ENCODE results near the gene SNRPE. TPM values are rescaled to one million over a fixed set of nuclear protein-coding genes. Genes with fewer than 3 reads are reported as not detected.
A peak's percentile ranks its signal among the peaks of the same experiment; 100 is the strongest.
"Not testable (repeated sequence)": the region's sequence is repeated elsewhere in the genome, so short reads cannot be mapped to it uniquely, and the experiment has no call there.

SNRPE gene
- total and polyA plus RNA-seq, 8 donors, result 25.5 to 67.9 (median 41.6) TPM

DNA sequence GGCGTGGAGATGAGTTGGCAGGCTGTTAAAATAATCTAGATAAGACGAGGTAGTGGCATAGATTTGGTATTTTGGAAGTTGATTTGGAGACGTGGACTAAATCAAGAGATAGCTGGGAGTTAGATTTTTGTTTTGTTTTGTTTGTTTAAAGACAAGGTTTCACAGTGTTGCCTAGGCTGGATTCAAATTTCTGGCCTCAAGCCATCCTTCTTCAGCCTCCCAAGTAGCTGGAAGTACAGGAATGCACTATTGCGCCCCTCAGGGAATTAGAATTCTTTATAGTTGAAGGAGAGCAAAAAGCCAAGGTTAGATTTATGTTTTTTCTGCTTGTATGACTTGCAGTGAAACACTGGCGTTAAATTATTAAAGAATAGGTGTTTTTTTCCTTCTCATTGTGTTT lies 22.3 kb upstream of the SNRPE start:
- Histone ChIP-seq H3K4me1 (no peaks in the 10 kb centered on the region), H3K36me3 (peaks cover 3 to 59% (median 27%) of the 10 kb centered on the region in 3 donors), H3K27ac (no peak overlapping the region), H3K27me3 (no peaks in the 10 kb centered on the region), H3K9me3 (no peaks in the 10 kb centered on the region), H3K4me3 (no peak overlapping the region)
- TF ChIP-seq, protein P1, sequence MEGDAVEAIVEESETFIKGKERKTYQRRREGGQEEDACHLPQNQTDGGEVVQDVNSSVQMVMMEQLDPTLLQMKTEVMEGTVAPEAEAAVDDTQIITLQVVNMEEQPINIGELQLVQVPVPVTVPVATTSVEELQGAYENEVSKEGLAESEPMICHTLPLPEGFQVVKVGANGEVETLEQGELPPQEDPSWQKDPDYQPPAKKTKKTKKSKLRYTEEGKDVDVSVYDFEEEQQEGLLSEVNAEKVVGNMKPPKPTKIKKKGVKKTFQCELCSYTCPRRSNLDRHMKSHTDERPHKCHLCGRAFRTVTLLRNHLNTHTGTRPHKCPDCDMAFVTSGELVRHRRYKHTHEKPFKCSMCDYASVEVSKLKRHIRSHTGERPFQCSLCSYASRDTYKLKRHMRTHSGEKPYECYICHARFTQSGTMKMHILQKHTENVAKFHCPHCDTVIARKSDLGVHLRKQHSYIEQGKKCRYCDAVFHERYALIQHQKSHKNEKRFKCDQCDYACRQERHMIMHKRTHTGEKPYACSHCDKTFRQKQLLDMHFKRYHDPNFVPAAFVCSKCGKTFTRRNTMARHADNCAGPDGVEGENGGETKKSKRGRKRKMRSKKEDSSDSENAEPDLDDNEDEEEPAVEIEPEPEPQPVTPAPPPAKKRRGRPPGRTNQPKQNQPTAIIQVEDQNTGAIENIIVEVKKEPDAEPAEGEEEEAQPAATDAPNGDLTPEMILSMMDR (IDR thresholded peaks at IDR 0.05), result no peak
- FAIRE-seq, result no peak
- peak in 1 of 4 donors; percentile 39 for ATAC-seq
- 53 to 57% methylated on average over 5 of the region's 5 CpGs for WGBS, 2 donors
- no peak for DNase-seq
- intact Hi-C loops (cut with DNase I), result no loop called here

DNA sequence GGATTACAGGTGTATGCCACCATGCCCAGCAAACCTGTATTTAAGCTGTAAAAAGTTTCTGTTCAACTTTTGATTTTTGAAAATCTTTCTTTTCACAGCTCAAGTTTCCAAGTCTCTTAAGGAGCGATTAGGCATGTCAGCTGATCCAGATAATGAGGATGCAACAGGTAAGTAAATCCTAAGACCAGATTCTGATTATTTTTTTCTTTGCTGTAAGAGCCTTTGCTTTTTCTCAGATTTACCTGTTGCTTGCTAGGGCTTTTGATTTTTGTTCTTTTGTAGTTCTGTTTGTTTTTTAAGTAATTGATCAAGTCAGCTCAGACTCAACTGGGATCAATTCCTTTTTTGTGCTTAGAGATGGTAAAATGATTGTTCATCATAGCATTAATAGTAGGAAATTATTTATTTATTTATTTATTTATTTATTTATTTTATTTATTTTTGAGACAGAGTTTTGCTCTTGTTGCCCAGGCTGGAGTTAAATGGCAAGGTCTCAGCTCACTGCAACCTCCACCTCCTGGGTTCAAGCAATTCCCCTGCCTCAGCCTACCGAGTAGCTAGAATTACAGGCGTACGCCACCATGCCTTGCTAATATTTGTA lies 21.1 kb upstream of the SNRPE start:
- intact Hi-C loops (cut with DNase I), result no loop called here
- H3K4me3 ChIP-seq, result no peak overlapping the region
- FAIRE-seq, result no peak

DNA sequence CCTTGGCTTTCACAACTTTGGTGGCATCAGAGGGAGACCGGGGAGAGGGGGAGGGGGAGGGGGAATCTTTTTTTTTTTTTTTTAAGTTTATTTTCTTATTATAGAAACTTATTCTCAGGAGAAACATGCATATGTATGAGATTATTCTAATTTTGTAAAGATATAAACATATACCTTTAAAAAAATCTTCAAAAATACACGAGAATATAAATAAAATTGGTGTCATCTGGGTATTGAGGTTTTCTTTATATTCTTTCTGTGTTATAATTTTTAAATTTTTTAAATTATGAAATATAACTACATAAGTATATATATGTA lies 18.9 kb upstream of the SNRPE start:
- no peak for ATAC-seq
- intact Hi-C loops (cut with DNase I), result no loop called here
- no peak overlapping the region for H3K4me3 ChIP-seq
- H3K27ac ChIP-seq, result no peak overlapping the region
- H3K9me3 ChIP-seq, result no peaks in the 10 kb centered on the region
- no peaks in the 10 kb centered on the region for H3K4me1 ChIP-seq
- TF ChIP-seq, protein P1 (IDR thresholded peaks at IDR 0.05), result no peak
- FAIRE-seq, result no peak
- H3K36me3 ChIP-seq, result peaks cover 8 to 47% (median 17%) of the 10 kb centered on the region in 3 donors
- WGBS, 2 donors, result 92 to 99% methylated on average over 2 of the region's 2 CpGs
- DNase-seq, result no peak
- H3K27me3 ChIP-seq, result no peaks in the 10 kb centered on the region

More for the DNA sequence above, 21.1 kb upstream of the SNRPE start:
- ATAC-seq, result no peak
- H3K9me3 ChIP-seq, result no peaks in the 10 kb centered on the region
- no peaks in the 10 kb centered on the region for H3K4me1 ChIP-seq
- TF ChIP-seq, protein P1 (IDR thresholded peaks at IDR 0.05), result no peak
- 96 to 98% methylated on average over 4 of the region's 4 CpGs for WGBS, 2 donors
- H3K27me3 ChIP-seq, result no peaks in the 10 kb centered on the region
- peaks cover 3 to 54% (median 27%) of the 10 kb centered on the region in 3 donors for H3K36me3 ChIP-seq
- no peak overlapping the region for H3K27ac ChIP-seq
- DNase-seq, result no peak

DNA sequence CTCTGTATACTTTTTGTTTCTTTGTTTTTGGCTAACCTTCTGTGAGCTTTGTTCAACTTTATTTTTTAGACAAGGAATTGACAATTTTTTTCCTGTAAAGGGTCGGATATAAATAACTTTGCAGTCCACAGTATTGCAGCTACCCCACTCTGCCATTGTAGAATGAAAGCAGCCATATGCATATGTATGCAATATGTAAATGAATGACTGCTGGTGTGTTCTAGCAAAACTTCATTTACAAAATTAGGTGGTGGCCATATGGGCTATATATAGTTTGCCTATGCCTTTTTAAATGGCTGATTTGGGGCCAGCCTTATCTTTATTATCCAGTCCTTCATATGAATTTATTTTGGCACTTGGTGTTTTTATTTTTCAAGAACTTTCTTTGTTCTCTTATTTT lies 18.0 kb upstream of the SNRPE start:
- Histone ChIP-seq H3K9me3 (no peaks in the 10 kb centered on the region), H3K36me3 (peaks cover 10 to 47% (median 22%) of the 10 kb centered on the region in 3 donors), H3K4me1 (no peaks in the 10 kb centered on the region), H3K27ac (no peak overlapping the region), H3K27me3 (no peaks in the 10 kb centered on the region), H3K4me3 (no peak overlapping the region)
- DNase-seq (no peak), FAIRE-seq (no peak), ATAC-seq (no peak)
- 87 to 92% methylated on average over 1 of the region's 1 CpG for WGBS, 2 donors
- TF ChIP-seq, protein P1 (IDR thresholded peaks at IDR 0.05), result no peak
- intact Hi-C loops (cut with DNase I), result no loop called here

DNA sequence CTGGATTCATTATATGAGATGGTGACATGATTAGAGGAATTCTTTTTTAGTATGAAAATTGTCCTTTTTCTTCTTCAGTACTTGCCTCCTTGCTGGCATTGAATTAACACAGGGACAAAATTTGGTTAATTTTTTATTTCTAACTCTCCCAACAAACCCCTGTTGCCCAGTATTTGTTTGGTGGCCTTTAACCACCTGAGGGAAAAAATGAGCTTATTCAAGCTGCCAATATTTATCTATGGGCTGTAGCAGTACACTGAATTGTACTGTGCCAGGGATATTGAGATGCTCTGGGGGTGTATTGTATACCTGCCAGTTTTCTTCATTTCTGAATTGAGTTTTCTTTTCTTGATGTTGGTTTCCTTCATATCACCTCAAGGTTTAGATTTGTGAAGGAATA lies 8.3 kb upstream of the SNRPE start:
- H3K27ac ChIP-seq; ATAC-seq; H3K27me3 ChIP-seq; H3K9me3 ChIP-seq; intact Hi-C loops (cut with DNase I); H3K4me3 ChIP-seq; DNase-seq; FAIRE-seq; H3K4me1 ChIP-seq: not testable (repeated sequence)
- peaks cover 0 to 58% (median 27%) of the 10 kb centered on the region in 3 donors for H3K36me3 ChIP-seq
